NK-92 (cell line): Measurements from ENCODE around the gene EMC1.
"Not testable (repeated sequence)": the region's sequence is repeated elsewhere in the genome, so short reads cannot be mapped to it uniquely, and the experiment has no call there.

Experiments used
- DNase-seq: peaks from one replicate; lab custom pipeline; 2025; ENCODE audit not compliant: unreplicated experiment; lab: John Stamatoyannopoulos, UW

Gene EMC1

DNA sequence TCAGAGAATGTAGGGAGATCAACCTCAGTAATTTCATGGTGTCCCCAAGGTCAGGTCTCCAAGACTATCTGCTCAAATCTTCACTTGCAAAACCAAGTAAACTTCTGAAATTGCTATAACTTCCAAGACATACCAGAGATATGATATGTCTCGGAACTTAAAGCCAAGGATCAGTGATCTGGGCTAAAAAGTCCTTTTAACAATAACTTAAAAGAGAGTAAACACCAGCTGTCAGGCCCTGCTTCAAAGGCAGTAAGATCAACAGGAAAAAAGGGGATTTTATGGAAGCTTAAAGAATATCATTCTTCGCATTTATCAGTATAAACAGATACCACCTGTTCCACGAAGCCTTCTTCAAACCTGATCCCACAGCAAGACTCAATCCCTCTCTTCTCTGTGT lies 55.0 kb downstream of the EMC1 start:
- DNase-seq = no peak

DNA sequence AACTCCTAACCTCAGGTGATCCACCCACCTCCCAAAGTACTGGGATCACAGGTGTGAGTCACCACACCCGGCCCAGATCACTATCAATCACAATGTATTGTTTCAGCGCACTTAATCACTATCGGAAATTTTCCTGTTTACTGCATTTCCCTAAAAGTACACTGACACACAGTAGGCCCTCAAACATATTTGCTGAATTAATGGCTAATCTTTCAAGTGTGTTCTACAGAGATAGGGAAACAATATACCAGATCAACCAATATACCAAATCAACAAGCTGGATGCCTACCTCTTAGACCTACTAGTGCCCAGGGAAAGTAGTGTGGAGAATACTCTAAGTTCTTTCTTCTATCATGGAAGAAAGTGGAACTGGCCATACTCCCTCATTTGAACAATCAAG lies 58.3 kb downstream of the EMC1 start:
- no peak for DNase-seq

DNA sequence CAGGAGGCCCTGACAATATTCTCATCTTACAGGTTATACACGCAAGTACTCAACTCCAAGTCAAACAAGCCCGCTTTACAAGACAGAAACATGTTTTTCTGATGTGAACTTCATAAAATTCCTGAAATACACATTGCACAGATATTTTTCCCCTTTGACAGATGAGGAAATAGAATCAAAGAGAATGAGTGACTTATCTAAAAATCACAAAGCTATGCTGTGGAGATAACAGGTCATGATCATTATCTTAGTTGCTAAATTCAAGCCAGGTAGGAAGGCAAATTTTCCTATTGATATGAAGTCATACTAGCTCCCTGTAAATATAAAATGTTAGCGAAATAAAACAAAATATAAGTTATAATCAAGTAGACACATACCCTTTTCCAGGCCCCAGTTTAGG lies 59.5 kb downstream of the EMC1 start:
- no peak for DNase-seq

DNA sequence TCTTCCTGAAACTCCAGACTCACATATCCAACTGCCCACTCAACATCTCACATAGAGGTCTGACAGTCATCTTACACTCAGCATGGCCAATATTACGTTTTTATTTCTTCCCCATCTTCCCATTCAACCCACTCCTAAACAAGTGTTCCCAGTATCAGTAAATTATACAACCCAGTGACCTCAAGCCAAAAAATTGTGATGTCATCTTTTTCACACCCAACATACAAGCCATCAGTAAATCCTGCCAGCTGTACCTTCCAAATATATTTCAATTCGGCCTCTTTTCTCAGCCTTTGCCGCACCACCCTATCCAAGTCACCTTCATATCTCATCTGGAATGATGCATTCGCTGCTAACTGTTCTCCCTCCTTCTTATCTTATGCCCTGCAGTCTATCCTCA lies 60.9 kb downstream of the EMC1 start:
- no peak for DNase-seq

DNA sequence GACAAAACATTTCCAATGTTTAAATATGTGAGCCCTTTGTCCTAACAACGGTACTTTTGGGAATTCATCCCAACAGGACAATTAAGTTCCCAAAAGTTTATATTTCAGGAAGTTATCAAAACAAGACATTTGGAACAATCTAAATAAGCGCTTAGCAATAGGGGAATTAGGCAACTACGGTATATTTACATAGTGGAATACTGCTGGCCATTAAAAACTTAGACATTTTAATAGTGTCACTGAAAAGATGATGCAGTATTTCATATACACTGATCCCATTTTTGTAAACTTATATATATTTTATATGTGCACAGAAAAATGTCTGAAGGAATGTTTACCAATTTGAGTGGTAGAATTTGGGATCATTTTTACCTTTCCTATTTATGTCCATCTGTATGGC lies 62.1 kb downstream of the EMC1 start:
- DNase-seq = no peak

DNA sequence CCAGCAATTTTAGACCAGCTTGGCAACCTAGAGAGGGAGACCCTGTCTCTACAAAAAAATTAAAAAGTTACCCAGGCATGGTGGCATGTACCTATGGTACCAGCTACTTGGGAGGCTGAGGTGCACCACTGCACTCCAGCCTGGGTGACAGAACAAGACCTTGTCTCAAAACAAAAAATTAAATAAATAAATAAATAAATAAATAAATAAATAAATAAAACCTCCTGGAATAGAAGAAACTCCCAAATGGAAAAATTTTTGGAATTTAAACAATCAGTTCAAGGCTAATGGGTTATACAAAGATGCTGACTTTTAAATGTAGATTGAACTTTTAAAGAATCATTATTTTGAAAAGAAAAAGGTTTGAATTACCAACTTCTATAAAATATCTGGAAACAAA lies 63.5 kb downstream of the EMC1 start:
- no peak for DNase-seq

DNA sequence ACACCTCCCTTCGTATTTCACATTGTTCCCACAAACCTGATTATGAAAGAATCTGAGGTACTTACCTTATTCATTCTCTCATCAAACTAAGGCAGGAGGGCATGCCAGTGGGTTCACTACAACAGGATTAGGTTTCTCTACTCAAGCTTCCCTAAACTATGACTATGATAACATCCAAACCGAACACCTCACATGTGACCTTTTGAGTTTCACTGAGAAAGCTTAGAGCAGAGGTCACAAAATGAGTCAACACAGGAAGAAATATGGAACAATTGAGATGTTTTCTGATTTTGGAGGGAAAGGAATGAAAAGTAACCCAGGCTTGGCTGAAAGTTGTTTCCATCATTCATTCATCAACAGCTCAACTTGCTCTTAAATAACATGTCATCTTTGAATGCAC lies 65.3 kb downstream of the EMC1 start:
- no peak for DNase-seq

DNA sequence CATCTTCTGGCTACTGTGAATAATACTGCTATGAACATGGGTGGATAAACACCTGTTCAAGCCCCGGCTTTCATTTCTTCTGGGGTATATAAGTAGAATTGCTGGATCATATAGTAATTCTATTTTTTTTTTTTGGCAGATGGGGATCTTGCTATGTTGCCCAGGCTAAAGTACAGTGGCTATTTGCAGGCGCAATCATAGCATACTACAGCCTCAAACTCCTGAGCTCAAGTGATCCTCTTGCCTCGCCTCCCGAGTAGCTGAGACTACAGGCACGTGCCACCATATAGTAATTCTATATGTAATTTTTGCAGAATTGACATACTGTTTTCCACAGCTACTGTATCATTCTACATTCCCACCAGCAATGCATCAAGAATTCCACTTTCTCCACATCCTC lies 69.1 kb downstream of the EMC1 start:
- DNase-seq = no peak

DNA sequence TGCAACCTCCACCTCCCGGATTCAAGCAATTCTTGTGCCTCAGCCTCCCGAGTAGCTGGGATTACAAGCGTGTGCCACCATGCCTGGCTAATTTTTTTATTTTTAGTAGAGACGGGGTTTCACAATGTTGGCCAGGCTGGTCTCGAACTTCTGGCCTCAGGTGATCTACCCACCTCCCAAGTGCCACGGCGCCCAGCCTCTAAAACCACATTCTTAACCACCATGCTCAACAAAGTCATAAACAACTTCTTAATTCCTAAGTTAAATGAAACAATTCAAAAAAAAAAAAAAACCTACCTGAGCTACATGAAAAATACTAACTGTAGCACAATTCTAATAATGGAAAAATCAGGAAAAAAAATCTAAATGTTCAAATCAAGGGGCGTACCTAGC lies 71.1 kb downstream of the EMC1 start:
- not testable (repeated sequence) for DNase-seq

DNA sequence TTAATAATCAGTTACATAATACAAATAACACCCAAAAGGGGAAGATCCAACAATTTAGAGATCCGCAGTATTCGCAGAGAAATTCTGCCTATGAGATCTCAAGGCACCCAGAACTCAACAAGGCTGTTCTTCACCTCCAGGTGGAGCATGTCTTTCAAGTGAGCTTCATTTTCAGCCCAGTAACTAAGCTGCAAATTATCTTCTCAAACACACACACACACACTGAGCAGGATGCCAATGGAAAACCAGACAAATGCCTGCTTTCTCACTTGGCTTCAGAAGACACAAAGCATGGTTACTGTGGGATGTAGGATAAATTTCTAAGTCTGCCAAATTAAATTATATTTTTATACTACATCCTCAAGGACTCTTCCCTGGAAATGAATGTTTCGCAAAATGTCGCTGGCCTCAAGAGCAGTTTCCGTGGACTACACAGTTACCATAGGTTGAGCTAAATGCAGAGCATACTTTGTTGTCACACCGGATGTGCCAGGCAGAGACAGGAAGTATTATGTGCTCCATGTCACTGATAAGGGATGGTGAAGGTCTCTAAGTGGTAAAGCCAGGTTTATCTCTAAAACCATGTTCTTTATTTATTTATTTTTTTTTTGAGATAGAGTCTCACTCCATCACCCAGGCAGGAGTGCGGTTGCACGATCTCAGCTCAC lies 71.6 kb downstream of the EMC1 start:
- no peak for DNase-seq

DNA sequence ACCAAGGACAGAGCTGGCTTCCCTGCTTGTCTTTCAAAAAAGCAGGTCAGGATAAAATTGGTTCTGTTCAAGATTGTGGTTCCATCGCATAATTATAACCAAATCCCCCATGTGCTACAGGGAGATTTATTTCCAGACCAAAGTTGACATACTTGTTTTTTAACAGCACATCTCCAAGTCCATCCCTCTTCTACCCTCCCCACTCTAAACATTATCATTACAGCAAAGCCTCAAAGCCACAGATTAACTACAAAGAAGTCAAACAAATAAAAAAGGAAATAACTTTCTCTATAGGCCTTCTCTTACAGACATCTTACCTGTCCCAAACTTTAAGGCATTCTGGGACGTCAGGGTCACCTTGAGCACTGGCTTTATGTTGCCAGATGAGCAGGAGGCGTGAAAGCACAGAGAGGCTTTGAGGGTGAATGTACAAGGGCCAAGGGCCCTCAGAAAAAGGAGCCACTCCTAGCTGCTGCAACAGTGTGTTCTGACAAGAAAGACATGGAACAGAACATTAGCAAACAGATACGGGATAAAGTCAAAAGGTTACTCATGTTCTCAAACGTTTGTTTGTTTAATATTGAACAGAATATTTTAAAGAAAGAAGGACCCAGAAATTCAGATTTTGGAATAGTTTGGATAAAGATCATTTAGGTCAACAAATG lies 72.5 kb downstream of the EMC1 start:
- DNase-seq = no peak

DNA sequence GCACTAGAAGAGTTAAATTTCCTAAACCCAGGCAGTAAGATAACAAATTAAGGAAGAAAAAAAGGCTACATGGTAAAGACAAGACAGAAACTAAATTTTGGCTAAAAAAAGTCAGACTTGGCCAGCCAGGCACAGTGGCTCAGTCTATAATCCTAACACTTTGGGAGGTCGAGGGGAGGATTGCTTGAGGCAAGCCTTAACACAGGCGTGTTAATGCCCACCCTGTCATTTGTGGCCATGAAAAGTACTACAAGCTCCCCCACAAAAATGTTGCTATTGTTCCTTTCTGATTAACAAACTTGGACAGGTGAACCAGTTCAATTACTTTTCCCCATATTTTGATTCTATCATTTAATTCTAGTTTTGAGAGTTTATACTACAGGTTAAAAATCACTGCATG lies 73.5 kb downstream of the EMC1 start:
- no peak for DNase-seq

DNA sequence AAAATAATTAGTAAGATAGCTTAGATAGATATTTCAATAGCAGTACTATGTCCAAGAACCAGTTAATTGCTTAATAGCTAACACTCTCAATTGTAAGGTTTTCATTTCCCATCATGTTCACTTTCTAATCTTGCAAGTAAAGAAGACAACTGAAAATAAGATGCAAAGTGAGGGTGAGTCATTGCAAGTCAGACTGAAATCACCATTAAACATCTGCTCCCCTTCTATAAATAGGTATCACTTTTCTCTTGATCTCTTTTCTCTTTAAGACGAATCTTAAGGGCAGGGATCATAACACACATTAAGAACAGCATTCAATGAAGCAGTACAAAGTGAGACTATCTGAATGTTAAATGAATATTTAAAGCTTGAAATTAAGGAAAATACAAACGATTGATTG lies 81.7 kb downstream of the EMC1 start:
- DNase-seq = no peak

DNA sequence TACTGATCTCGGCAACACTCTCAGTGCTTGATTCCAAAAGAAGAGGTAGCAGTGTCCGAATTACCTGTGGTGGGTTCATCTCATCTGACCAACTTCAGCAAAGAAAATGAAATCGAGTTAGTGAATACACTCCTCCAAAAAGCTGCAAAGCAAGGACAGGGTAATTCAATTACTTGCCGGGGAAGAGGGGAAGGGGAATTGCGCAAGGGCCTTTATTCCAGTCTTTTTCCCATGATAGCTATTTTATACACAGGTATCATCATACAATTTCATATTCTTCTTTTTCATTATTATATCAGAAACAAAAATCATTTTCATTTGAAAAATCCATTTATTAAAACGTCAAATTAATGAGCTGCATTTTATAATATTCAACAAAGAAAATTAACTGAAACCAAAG lies 84.2 kb downstream of the EMC1 start:
- DNase-seq = no peak

DNA sequence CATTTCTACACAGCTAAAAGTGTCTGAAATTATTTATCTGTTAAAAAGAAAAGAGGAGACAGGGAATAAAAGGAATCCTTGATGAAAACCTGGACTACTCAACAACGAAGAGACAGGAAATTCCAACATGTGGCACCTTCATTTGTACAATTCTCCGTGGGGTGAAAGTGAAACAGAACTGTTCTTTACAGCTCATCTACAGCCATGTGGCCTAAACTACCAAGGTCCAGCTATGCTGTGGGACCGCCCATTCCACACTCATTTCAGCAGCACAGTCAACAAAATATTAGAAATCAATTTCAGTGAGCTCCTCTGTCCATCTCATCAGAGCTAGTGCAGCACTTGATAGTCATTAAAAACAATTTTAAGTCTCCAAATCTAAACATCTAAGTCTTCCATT lies 85.3 kb downstream of the EMC1 start:
- no peak for DNase-seq
